Measurements from ENCODE around the gene EML6.
"Not testable (repeated sequence)": the region's sequence is repeated elsewhere in the genome, so short reads cannot be mapped to it uniquely, and the experiment has no call there.

Gene EML6

GRCh38 chr2:54818226-54818625, 94.8 kb downstream of the EML6 start:
- Histone ChIP-seq H3K4me3 (ENCODE audit: low read length in 2 of 2) (no peak overlapping the region), H3K9ac (ENCODE audit: low read length in 2 of 2) (no peak overlapping the region), H3K9me3 (ENCODE audit: control insufficient read depth in 2 of 2, low read length in 2 of 2) (no peaks in the 10 kb centered on the region), H3K27me3 (ENCODE audit: control insufficient read depth in 1 of 2, insufficient read depth in 2 of 2, low read length in 2 of 2) (no peaks in the 10 kb centered on the region), H3K36me3 (ENCODE audit: control insufficient read depth in 2 of 2, insufficient read depth in 2 of 2, low read length in 2 of 2) (no peaks in the 10 kb centered on the region), H3K4me1 (ENCODE audit: control insufficient read depth, insufficient read depth, low read length) (no peaks in the 10 kb centered on the region), H3K27ac (ENCODE audit: low read length) (no peak overlapping the region)

GRCh38 chr2:54820558-54820957, 97.1 kb downstream of the EML6 start:
- Histone ChIP-seq H3K27me3 (ENCODE audit: control insufficient read depth in 1 of 2, insufficient read depth in 2 of 2, low read length in 2 of 2) (no peaks in the 10 kb centered on the region), H3K36me3 (ENCODE audit: control insufficient read depth in 2 of 2, insufficient read depth in 2 of 2, low read length in 2 of 2) (no peaks in the 10 kb centered on the region), H3K9ac (ENCODE audit: low read length in 2 of 2) (no peak overlapping the region), H3K9me3 (ENCODE audit: control insufficient read depth in 2 of 2, low read length in 2 of 2) (no peaks in the 10 kb centered on the region), H3K27ac (ENCODE audit: low read length) (no peak overlapping the region), H3K4me1 (ENCODE audit: control insufficient read depth, insufficient read depth, low read length) (no peaks in the 10 kb centered on the region), H3K4me3 (ENCODE audit: low read length in 2 of 2) (no peak overlapping the region)

GRCh38 chr2:54824567-54824966, 101.1 kb downstream of the EML6 start:
- Histone ChIP-seq H3K9me3 (ENCODE audit: control insufficient read depth in 2 of 2, low read length in 2 of 2) (no peaks in the 10 kb centered on the region), H3K9ac (ENCODE audit: low read length in 2 of 2) (no peak overlapping the region), H3K4me1 (ENCODE audit: control insufficient read depth, insufficient read depth, low read length) (no peaks in the 10 kb centered on the region), H3K36me3 (ENCODE audit: control insufficient read depth in 2 of 2, insufficient read depth in 2 of 2, low read length in 2 of 2) (no peaks in the 10 kb centered on the region), H3K27me3 (ENCODE audit: control insufficient read depth in 1 of 2, insufficient read depth in 2 of 2, low read length in 2 of 2) (no peaks in the 10 kb centered on the region), H3K27ac (ENCODE audit: low read length) (no peak overlapping the region), H3K4me3 (ENCODE audit: low read length in 2 of 2) (no peak overlapping the region)

DNA sequence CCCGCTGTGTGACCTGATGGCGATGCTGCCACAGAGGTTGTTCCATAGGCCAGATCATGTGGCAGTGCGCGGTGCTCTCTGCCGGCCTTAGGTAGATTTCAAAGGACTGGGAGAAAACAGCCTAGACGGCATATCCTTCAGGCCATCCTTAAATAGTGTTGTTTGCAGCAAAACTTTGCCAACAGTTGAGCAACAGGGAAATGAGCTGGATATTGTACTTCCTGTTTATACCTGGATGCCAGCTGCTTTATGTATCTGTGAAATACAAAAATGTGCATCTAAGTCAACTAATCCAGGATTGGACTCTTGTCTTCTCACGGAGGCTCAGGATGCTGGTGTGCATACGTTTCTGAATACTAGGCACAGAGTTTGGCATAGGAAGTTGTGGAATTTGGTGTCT, 107.1 kb downstream of the EML6 start:
- Histone ChIP-seq H3K9me3 (ENCODE audit: control insufficient read depth in 2 of 2, low read length in 2 of 2) (no peaks in the 10 kb centered on the region), H3K27me3 (ENCODE audit: control insufficient read depth in 1 of 2, insufficient read depth in 2 of 2, low read length in 2 of 2) (no peaks in the 10 kb centered on the region), H3K9ac (ENCODE audit: low read length in 2 of 2) (no peak overlapping the region), H3K4me3 (ENCODE audit: low read length in 2 of 2) (no peak overlapping the region), H3K36me3 (ENCODE audit: control insufficient read depth in 2 of 2, insufficient read depth in 2 of 2, low read length in 2 of 2) (no peaks in the 10 kb centered on the region), H3K27ac (ENCODE audit: low read length) (no peak overlapping the region), H3K4me1 (ENCODE audit: control insufficient read depth, insufficient read depth, low read length) (no peaks in the 10 kb centered on the region)

DNA sequence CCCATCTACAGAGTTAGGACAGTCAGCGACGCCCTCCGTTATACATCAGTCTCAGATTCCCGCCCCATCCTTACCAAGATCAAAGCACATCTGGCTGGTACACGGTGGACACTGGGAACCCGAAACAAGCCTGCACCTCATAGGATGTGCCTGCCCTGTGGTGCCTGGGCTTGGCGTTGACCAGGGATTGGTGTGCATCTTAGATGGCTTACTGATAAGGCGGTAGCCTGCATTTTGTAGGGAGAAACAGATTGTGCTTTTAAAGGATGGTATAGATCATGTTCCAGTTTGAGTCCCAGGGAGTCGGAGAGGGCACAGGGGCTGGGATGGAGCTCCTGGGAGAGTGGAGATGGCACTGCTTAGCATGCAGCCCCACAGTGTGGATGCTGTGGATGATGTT, 108.0 kb downstream of the EML6 start:
- Histone ChIP-seq H3K9me3 (ENCODE audit: control insufficient read depth in 2 of 2, low read length in 2 of 2) (no peaks in the 10 kb centered on the region), H3K36me3 (ENCODE audit: control insufficient read depth in 2 of 2, insufficient read depth in 2 of 2, low read length in 2 of 2) (no peaks in the 10 kb centered on the region), H3K27me3 (ENCODE audit: control insufficient read depth in 1 of 2, insufficient read depth in 2 of 2, low read length in 2 of 2) (no peaks in the 10 kb centered on the region), H3K27ac (ENCODE audit: low read length) (no peak overlapping the region), H3K4me3 (ENCODE audit: low read length in 2 of 2) (no peak overlapping the region), H3K9ac (ENCODE audit: low read length in 2 of 2) (no peak overlapping the region), H3K4me1 (ENCODE audit: control insufficient read depth, insufficient read depth, low read length) (no peaks in the 10 kb centered on the region)

DNA sequence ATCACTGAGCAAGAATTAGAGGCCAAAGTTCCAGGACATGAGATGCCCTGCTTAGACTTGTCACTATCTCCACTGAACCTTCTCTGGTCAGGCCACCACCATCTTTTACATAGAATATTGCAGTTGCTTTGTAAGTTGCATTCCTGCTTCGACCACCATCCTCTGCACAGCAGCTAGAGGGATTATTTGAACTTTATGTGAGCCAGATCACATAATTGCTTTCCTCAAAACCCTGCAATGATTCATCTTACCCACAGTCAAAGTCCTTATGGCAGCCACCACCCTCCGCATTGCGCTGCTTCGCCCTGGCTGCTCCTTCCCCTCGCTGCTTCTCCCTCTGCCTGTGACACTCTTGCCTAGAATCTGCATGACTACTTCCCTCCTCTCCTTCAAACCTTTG, 111.3 kb downstream of the EML6 start:
- Histone ChIP-seq H3K36me3 (ENCODE audit: control insufficient read depth in 2 of 2, insufficient read depth in 2 of 2, low read length in 2 of 2) (no peaks in the 10 kb centered on the region), H3K4me1 (ENCODE audit: control insufficient read depth, insufficient read depth, low read length) (no peaks in the 10 kb centered on the region), H3K9ac (ENCODE audit: low read length in 2 of 2) (no peak overlapping the region), H3K27me3 (ENCODE audit: control insufficient read depth in 1 of 2, insufficient read depth in 2 of 2, low read length in 2 of 2) (no peaks in the 10 kb centered on the region), H3K4me3 (ENCODE audit: low read length in 2 of 2) (no peak overlapping the region), H3K9me3 (ENCODE audit: control insufficient read depth in 2 of 2, low read length in 2 of 2) (no peaks in the 10 kb centered on the region), H3K27ac (ENCODE audit: low read length) (no peak overlapping the region)

- Histone ChIP-seq H3K4me3 (ENCODE audit: low read length in 2 of 2) (no peak overlapping the region), H3K9ac (ENCODE audit: low read length in 2 of 2) (no peak overlapping the region), H3K36me3 (ENCODE audit: control insufficient read depth in 2 of 2, insufficient read depth in 2 of 2, low read length in 2 of 2) (no peaks in the 10 kb centered on the region), H3K4me1 (ENCODE audit: control insufficient read depth, insufficient read depth, low read length) (no peaks in the 10 kb centered on the region), H3K9me3 (ENCODE audit: control insufficient read depth in 2 of 2, low read length in 2 of 2) (no peaks in the 10 kb centered on the region), H3K27ac (ENCODE audit: low read length) (no peak overlapping the region), H3K27me3 (ENCODE audit: control insufficient read depth in 1 of 2, insufficient read depth in 2 of 2, low read length in 2 of 2) (no peaks in the 10 kb centered on the region)
Observed at GRCh38 chr2:54836477-54836876, 113.0 kb downstream of the EML6 start.

GRCh38 chr2:54838585-54839035, 115.1 kb downstream of the EML6 start:
- H3K27me3 ChIP-seq (ENCODE audit: control insufficient read depth in 1 of 2, insufficient read depth in 2 of 2, low read length in 2 of 2), result no peaks in the 10 kb centered on the region
- H3K36me3 ChIP-seq (ENCODE audit: control insufficient read depth in 2 of 2, insufficient read depth in 2 of 2, low read length in 2 of 2), result no peaks in the 10 kb centered on the region
- no peak overlapping the region for H3K27ac ChIP-seq (ENCODE audit: low read length)
- no peaks in the 10 kb centered on the region for H3K9me3 ChIP-seq (ENCODE audit: control insufficient read depth in 2 of 2, low read length in 2 of 2)
- no peaks in the 10 kb centered on the region for H3K4me1 ChIP-seq (ENCODE audit: control insufficient read depth, insufficient read depth, low read length)
- no peak overlapping the region for H3K4me3 ChIP-seq (ENCODE audit: low read length in 2 of 2)
- no peak overlapping the region for H3K9ac ChIP-seq (ENCODE audit: low read length in 2 of 2)

DNA sequence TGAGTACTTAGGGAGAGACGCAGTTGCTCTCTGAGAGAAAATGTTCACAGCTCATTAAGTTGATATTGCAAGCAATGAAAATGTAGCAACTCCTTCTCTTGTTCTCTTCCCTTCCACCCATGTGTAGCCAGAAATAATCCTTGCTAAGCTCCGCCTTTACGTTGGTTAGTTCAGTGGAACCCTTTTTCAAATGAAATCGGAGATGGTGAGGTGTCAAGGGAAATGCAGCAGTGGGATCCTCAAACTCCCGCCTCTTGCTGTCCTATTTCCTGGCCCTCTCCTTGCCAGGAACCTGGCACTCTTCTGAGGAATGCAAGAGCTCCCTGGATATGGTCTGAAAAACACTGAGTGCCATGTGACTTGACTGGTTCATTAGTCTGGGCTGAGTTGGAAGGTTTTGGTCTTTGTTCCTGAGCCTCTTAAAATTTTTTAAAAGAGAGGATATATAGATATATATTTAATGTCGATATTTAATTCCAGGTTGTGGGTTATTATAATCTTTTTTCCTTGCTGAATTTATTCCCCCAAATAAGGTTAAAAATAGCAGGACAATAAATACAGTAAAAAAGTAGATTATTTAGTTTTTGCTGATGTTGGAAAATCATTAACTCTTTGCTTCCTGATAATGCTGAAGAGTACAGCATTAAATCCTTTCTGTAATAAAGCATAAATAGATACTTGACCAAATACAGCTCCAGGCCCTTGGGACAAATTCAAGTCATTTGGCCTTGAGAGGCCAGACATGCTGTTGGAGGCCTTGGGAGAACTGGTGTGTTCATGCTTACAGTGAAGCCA, 116.2 kb downstream of the EML6 start:
- Histone ChIP-seq H3K9ac (ENCODE audit: low read length in 2 of 2) (no peak overlapping the region), H3K4me3 (ENCODE audit: low read length in 2 of 2) (no peak overlapping the region), H3K27me3 (ENCODE audit: control insufficient read depth in 1 of 2, insufficient read depth in 2 of 2, low read length in 2 of 2) (no peaks in the 10 kb centered on the region), H3K27ac (ENCODE audit: low read length) (no peak overlapping the region), H3K36me3 (ENCODE audit: control insufficient read depth in 2 of 2, insufficient read depth in 2 of 2, low read length in 2 of 2) (no peaks in the 10 kb centered on the region), H3K9me3 (ENCODE audit: control insufficient read depth in 2 of 2, low read length in 2 of 2) (no peaks in the 10 kb centered on the region), H3K4me1 (ENCODE audit: control insufficient read depth, insufficient read depth, low read length) (no peaks in the 10 kb centered on the region)

DNA sequence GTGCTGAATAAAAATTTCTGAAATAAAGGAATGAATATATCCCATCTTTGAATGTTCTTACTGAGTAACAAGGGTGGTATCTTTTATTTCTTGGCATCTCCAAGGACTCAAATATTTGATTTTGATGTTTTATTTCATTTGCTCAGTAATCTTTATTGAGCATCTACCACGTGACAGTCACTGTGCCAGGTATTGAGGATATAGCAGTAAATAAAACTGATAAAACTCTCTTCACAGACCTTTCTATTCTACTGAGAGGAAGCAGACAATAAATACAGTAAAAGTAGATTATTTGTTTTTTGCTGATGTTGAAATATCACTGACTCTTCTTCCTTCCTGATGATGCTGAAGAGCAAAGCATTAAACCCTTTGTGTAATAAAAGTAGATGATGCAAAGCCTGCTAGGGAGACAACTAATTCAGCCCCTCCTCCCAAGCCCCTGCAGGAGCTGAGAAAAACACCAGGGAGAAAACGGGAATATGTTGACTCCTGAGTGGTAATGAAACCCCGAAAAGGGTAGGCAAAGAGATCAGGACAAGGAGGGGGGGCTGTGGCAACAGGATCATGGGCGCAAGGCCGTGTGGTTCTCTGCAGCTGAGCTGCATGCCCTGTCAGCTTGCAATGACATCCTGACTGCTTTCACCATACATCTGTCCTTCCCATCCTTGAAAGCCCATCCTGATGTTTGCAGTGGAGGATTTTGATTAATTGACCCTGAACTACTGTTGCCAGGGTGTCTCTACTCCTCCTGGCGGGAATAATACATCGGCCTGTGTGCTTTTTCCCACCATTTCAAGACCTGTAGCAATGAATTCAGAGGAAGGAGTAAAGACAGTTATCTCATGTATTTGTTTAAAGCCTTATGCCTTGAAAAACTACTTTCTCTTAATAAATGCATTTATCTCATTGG, 117.4 kb downstream of the EML6 start:
- Histone ChIP-seq H3K27ac (ENCODE audit: low read length) (no peak overlapping the region), H3K4me1 (ENCODE audit: control insufficient read depth, insufficient read depth, low read length) (no peaks in the 10 kb centered on the region), H3K9ac (ENCODE audit: low read length in 2 of 2) (no peak overlapping the region)

GRCh38 chr2:54841500-54841899, 118.0 kb downstream of the EML6 start:
- not testable (repeated sequence) for H3K27ac ChIP-seq (ENCODE audit: low read length); H3K4me3 ChIP-seq (ENCODE audit: low read length in 2 of 2); H3K9me3 ChIP-seq (ENCODE audit: control insufficient read depth in 2 of 2, low read length in 2 of 2); H3K9ac ChIP-seq (ENCODE audit: low read length in 2 of 2); H3K36me3 ChIP-seq (ENCODE audit: control insufficient read depth in 2 of 2, insufficient read depth in 2 of 2, low read length in 2 of 2); H3K27me3 ChIP-seq (ENCODE audit: control insufficient read depth in 1 of 2, insufficient read depth in 2 of 2, low read length in 2 of 2); H3K4me1 ChIP-seq (ENCODE audit: control insufficient read depth, insufficient read depth, low read length)

More for the DNA sequence above, 117.4 kb downstream of the EML6 start:
- Histone ChIP-seq H3K9me3 (ENCODE audit: control insufficient read depth in 2 of 2, low read length in 2 of 2) (no peaks in the 10 kb centered on the region), H3K27me3 (ENCODE audit: control insufficient read depth in 1 of 2, insufficient read depth in 2 of 2, low read length in 2 of 2) (no peaks in the 10 kb centered on the region), H3K4me3 (ENCODE audit: low read length in 2 of 2) (no peak overlapping the region), H3K36me3 (ENCODE audit: control insufficient read depth in 2 of 2, insufficient read depth in 2 of 2, low read length in 2 of 2) (no peaks in the 10 kb centered on the region)
